BE2C (cell line): ENCODE measurements around the gene HECW1.

Experiments
- DNase-seq: peaks from one replicate; pipeline ENCODE4 v3.0.0-alpha.2; 2020
- H3K27me3 ChIP-seq: fragments of 250-450 bp; sonication (Bioruptor Pico); 2 replicates; pipeline ENCODE4 v1.5.1; 2020; ENCODE audit warnings: mild to moderate bottlenecking
- H3K36me3 ChIP-seq: fragments of 250-450 bp; sonication (Bioruptor Pico); 2 replicates; pipeline ENCODE4 v1.5.1; 2020; ENCODE audit warnings: mild to moderate bottlenecking
- H3K4me1 ChIP-seq: fragments of 250-450 bp; sonication (Bioruptor Pico); 2 replicates; pipeline ENCODE4 v1.5.1; 2020
- H3K4me3 ChIP-seq: 2 replicates; pipeline ENCODE4 v1.5.1; 2011; ENCODE audit warnings: low read depth, low read length
- H3K9me3 ChIP-seq: fragments of 250-450 bp; sonication (Bioruptor Pico); 2 replicates; pipeline ENCODE4 v1.5.1; 2020
- CTCF ChIP-seq: IDR thresholded peaks from 2 replicates; pipeline ENCODE4 v1.5.1; 2012; ENCODE audit warnings: mild to moderate bottlenecking, low read depth, low read length

Gene HECW1

DNA sequence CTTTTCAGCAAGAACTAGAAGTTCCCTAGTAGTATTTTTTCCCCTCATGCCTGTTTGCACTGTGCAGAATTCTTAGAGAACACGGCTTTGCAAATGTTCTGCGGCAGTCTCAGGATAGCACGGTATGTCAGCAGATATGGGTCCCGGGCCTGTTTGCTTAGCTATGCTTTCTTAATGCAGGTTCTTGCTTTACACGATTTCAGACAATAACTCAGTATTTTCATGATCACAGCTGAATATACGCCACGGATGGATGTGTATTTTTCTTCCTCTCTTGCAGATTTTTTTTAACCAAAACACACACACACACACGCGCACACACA, 137.3 kb downstream of the HECW1 start:
- H3K4me1 ChIP-seq, result no peaks in the 10 kb centered on the region
- no peaks in the 10 kb centered on the region for H3K36me3 ChIP-seq
- TF ChIP-seq CTCF, result no peak
- no peak for DNase-seq
- no peaks in the 10 kb centered on the region for H3K9me3 ChIP-seq
- H3K4me3 ChIP-seq, result no peak overlapping the region
- H3K27me3 ChIP-seq, result peaks cover 16% of the 10 kb centered on the region

- H3K36me3 ChIP-seq, result no peaks in the 10 kb centered on the region
- no peaks in the 10 kb centered on the region for H3K4me1 ChIP-seq
- DNase-seq, result peak; percentile 73
- H3K4me3 ChIP-seq, result no peak overlapping the region
- H3K27me3 ChIP-seq, result peaks cover 24% of the 10 kb centered on the region
- TF ChIP-seq CTCF, result peak; percentile 96
- no peaks in the 10 kb centered on the region for H3K9me3 ChIP-seq
These were observed 148.8 kb downstream of the HECW1 start for GRCh38 chr7:43260980-43261878.

- H3K36me3 ChIP-seq, result no peaks in the 10 kb centered on the region
- H3K4me3 ChIP-seq, result no peak overlapping the region
- no peak for TF ChIP-seq CTCF
- no peaks in the 10 kb centered on the region for H3K4me1 ChIP-seq
- peaks cover 35% of the 10 kb centered on the region for H3K27me3 ChIP-seq
- no peak for DNase-seq
- H3K9me3 ChIP-seq, result no peaks in the 10 kb centered on the region
These were observed 152.7 kb downstream of the HECW1 start for GRCh38 chr7:43265139-43265538.

DNA sequence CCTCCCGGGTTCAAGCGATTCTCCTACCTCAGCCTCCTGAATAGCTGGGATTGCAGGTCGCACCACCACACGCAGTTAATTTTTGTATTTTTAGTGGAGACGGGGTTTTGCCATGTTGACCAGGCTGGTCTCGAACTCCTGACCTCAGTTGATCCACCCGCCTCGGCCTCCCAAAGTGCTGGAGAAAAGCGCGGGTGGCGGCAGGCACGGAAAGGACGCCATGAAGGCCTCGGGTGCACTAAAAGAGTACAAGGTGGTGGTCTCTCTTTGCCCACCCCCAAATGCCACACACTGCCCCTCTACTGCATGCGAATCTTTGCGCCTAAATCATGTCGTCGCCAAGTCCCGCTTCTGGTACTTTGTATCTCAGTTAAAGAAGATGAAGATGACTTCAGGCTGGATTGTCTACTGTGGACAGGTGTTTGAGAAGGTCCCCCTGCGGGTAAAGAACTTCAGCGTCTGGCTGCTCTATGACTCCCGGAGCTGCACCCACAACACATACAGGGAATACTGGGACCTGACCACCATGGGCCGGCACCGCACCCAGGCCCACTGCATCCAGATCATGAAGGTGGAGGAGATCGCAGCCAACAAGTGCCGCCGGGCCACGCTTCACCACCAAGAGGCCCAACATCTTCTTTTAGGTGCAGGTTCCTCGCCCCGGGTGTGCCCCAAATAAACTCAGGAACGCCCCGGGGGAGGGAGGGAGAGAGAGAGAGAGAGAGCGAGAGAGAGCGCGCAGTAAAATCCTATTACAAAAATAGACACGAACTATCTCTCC, 161.7 kb downstream of the HECW1 start:
- Histone ChIP-seq H3K9me3 (no peaks in the 10 kb centered on the region), H3K36me3 (no peaks in the 10 kb centered on the region), H3K27me3 (peaks cover under 1% of the 10 kb centered on the region; the same call in 1 of the 2 replicates), H3K4me1 (no peaks in the 10 kb centered on the region), H3K4me3 (no peak overlapping the region)
- no peak for TF ChIP-seq CTCF
- DNase-seq, result no peak

DNA sequence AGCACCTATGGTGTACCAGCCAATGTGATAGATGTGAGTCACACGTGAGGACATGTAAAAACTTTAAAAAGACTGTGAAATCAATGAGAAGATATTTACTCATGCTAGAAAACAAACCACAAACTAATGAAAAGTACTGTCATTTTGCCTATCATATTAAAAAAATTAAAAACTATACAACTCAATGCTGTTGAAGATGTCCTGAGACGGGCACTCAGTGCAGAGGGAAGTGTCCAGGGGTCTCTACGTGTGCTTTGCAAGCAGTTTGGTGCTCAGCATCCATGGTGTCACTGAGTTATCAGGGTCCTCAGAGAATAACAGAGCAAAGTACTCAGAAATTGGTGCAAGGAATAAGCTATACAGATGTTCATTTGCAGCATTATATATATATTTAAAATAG, 162.3 kb downstream of the HECW1 start:
- no peaks in the 10 kb centered on the region for H3K9me3 ChIP-seq
- H3K4me3 ChIP-seq, result no peak overlapping the region
- no peak for DNase-seq
- no peaks in the 10 kb centered on the region for H3K4me1 ChIP-seq
- peaks cover 4% of the 10 kb centered on the region; the same call in 1 of the 2 replicates for H3K27me3 ChIP-seq
- TF ChIP-seq CTCF, result no peak
- no peaks in the 10 kb centered on the region for H3K36me3 ChIP-seq

DNA sequence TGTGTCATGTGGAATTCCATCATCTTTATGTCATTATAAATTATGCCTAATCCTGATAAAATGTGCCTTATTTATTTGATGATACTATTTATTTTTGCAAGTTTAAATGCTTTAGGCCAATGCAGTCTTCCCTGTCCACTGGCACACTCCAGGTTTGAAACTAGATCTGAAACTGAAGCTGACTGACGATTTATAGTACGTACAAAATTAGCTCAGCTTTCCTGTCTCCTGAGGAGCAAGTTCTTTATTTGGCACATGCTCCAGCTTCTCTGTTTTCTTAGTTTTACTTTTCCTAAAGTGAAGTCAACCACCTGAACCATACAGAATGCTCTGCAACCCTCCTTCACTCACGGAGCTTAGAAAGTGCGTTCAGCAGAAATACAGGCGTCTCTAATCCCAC, 164.1 kb downstream of the HECW1 start:
- H3K4me1 ChIP-seq, result no peaks in the 10 kb centered on the region

More for the DNA sequence above, 164.1 kb downstream of the HECW1 start:
- Histone ChIP-seq H3K4me3 (no peak overlapping the region), H3K36me3 (no peaks in the 10 kb centered on the region), H3K27me3 (peaks cover 10% of the 10 kb centered on the region), H3K9me3 (no peaks in the 10 kb centered on the region)
- DNase-seq, result no peak
- no peak for TF ChIP-seq CTCF
